Peyer's patch (tissue), 4 donors: ENCODE results near the gene GRIN3B. TPM values are rescaled to one million over a fixed set of nuclear protein-coding genes. Genes with fewer than 3 reads are reported as not detected.

Source experiments
- DNase-seq, 3 donors: peaks; one replicate each; pipeline ENCODE4 v3.0.0-alpha.2; 2017 to 2019
- H3K27ac ChIP-seq, 4 donors: fragments of 200-600 bp; sonication (generic); one replicate each; pipeline ENCODE4 v1.5.1; 2016 to 2019
- H3K27me3 ChIP-seq, 2 donors: fragments of 200-600 bp; sonication (generic); one replicate each; pipeline ENCODE4 v1.5.1; 2019
- H3K36me3 ChIP-seq, 3 donors: fragments of 200-600 bp; sonication (generic); one replicate each; pipeline ENCODE4 v1.5.1; 2016 to 2019
- H3K4me1 ChIP-seq, 4 donors: fragments of 200-600 bp; sonication (generic); one replicate each; pipeline ENCODE4 v1.5.1; 2016 to 2019
- H3K4me3 ChIP-seq, 4 donors: fragments of 200-600 bp; sonication (generic); 1 replicate in 3 of 4; 2 replicates in 1 of 4; pipeline ENCODE4 v1.5.1; 2016 to 2019; ENCODE audit warnings: mild to moderate bottlenecking in 1 of 4
- H3K9me3 ChIP-seq, 4 donors: fragments of 200-600 bp; sonication (generic); one replicate each; pipeline ENCODE4 v1.5.1; 2016 to 2019; ENCODE audit warnings: mild to moderate bottlenecking in 1 of 4
- CTCF ChIP-seq, 6 experiments: fragments of 450-650 bp in 4 of 6; fragments of 200-600 bp in 2 of 6; sonication (generic) in 1 of 6; IDR thresholded peaks; one replicate each; pipeline ENCODE4 v1.5.1; 2017 to 2019; ENCODE audit warnings: antibody characterized with exemption in 6 of 6, mild to moderate bottlenecking in 3 of 6, moderate library complexity in 1 of 6
- POLR2A ChIP-seq, 2 donors: fragments of 450-650 bp; IDR thresholded peaks; one replicate each; pipeline ENCODE4 v1.5.1; 2017; ENCODE audit warnings: antibody characterized with exemption in 2 of 2, mild to moderate bottlenecking in 2 of 2, moderate library complexity in 2 of 2
- total RNA-seq, 4 donors: library from RNA; depleted of rRNA; stranded (reverse); fragments of >200 nt; gene quantifications; one replicate each; pipeline ENCODE4 v1.1.0, GENCODE V29; 2016

The GRIN3B gene
- total RNA-seq, 4 donors from 2014 or later, result not detected

DNA sequence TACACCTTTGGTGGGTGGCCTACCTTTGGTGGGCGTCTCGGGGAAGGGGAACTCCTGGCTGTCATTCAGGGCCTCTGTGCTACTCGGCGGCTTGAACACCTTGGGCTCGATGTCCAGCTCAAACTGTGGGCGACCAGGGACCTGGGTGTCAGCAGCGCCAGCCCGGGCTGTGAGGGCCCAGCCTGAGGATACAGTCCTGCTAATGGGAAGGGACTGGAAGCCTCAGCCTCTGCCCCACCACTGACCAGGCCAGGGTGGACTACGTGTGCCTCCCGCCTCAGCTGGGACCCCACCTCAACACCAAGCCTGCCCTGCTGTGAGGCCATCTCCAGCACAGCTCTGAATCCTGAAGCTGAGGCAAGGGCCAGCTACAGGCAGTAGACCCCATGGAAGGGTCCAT is 13.0 kb downstream of the GRIN3B start:
- Histone ChIP-seq H3K9me3 (no peaks in the 10 kb centered on the region), H3K27me3 (no peaks in the 10 kb centered on the region), H3K27ac (no peak overlapping the region), H3K4me1 (peaks cover 15 to 39% (median 29%) of the 10 kb centered on the region in 4 donors), H3K36me3 (peaks cover 0 to 70% (median 0%) of the 10 kb centered on the region in 3 donors), H3K4me3 (no peak overlapping the region)
- no peak for DNase-seq
- TF ChIP-seq CTCF (IDR thresholded peaks at IDR 0.05), result no peak
- no peak for TF ChIP-seq POLR2A (IDR thresholded peaks at IDR 0.05)

DNA sequence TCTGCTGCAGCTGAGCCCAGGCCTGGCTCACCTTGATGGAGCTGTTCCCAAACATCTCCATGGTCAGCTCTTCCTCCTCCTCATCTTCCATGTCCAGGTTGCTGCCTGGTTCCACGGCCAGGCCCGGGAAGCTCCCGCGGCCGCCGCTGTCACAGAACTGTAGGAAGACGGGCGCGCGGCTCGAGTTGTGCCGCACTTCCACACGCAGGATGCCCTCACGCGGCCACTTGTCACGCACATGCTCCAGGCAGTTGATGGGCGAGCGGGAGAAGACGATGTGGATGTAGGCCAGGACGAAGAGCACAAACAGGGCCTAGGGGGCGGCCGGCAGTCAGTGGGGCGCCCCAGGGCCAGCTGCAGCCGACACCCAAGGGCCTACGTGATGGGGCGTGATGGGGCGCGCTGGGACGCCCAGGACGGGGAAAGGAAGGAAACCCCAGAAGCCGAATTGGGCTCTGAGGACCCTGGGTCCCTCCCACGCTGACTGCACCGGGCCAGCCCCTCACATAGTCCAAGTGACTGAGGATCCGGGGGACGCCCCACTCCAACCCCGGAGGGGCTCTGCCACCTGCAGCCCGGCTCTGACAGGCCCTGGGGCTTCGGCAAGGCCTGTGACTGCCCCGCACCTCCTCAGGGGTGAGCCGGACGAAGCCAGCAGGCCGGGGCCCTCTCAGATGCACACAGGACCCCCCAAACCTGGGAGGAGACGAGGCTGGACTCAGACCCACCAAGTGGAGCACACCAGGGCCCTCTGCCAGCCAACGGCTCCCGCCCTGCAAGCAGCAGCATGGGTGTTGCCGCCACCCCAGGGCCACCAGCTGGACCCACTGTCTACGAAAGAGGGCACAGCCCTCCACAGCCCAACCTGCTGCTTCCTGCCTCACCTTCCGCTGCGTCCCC is 14.2 kb downstream of the GRIN3B start:
- Histone ChIP-seq H3K4me3 (no peak overlapping the region), H3K9me3 (no peaks in the 10 kb centered on the region), H3K27me3 (no peaks in the 10 kb centered on the region), H3K36me3 (peaks cover 0 to 62% (median 0%) of the 10 kb centered on the region in 3 donors), H3K27ac (no peak overlapping the region), H3K4me1 (peaks cover 16 to 50% (median 40%) of the 10 kb centered on the region in 4 donors)
- TF ChIP-seq CTCF (IDR thresholded peaks at IDR 0.05), result no peak
- TF ChIP-seq POLR2A (IDR thresholded peaks at IDR 0.05), result no peak
- no peak for DNase-seq

DNA sequence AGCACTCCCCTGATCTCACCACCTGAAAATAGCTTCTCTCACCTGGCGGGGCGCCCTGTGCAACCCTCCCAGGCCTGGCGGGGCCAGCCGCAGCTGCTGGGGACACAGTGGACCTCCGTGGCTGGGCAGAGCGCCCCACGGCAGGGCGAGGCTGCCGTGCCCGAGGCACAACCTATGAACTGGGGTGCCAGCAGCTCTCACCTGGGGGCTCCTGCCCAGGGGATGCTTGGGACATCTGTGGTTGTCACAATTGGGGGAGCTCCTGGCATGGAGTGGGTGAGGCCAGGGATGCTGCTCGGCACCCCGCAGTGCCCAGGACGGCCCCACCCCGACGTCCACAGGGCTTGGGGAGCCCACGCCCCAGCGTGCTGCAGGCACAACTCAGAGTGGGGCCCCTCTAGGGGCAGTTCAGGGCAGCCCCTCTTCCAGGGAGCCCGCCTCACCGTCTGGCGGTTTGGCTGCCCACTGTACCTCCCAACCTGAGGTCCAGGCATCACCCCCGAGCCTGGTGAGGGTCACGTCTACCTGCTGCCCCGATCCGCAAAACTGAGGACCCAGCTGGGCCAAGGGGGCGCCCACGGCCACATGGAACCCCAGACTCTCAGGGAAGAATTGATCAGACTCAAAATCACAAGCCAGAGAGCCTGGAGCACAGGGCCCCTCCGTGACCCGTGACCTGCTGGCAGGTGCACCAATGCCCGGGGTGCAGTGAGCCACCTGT is 15.0 kb downstream of the GRIN3B start:
- H3K9me3 ChIP-seq, result no peaks in the 10 kb centered on the region
- no peak overlapping the region for H3K4me3 ChIP-seq
- no peaks in the 10 kb centered on the region for H3K27me3 ChIP-seq
- DNase-seq, result no peak
- H3K4me1 ChIP-seq, result peaks cover 16 to 55% (median 45%) of the 10 kb centered on the region in 4 donors
- TF ChIP-seq POLR2A (IDR thresholded peaks at IDR 0.05), result no peak
- TF ChIP-seq CTCF (IDR thresholded peaks at IDR 0.05), result no peak
- no peak overlapping the region for H3K27ac ChIP-seq
- peaks cover 0 to 55% (median 0%) of the 10 kb centered on the region in 3 donors for H3K36me3 ChIP-seq

GRCh38 chr19:1015782-1016646 is 15.8 kb downstream of the GRIN3B start:
- Histone ChIP-seq H3K27ac (peak overlapping the region in 3 of 4 donors; percentile 51 to 82 (median 79)), H3K36me3 (peaks cover 0 to 47% (median 0%) of the 10 kb centered on the region in 3 donors), H3K4me3 (no peak overlapping the region), H3K9me3 (no peaks in the 10 kb centered on the region), H3K27me3 (no peaks in the 10 kb centered on the region), H3K4me1 (peaks cover 16 to 55% (median 45%) of the 10 kb centered on the region in 4 donors)
- TF ChIP-seq POLR2A (IDR thresholded peaks at IDR 0.05) (no peak), CTCF (IDR thresholded peaks at IDR 0.05) (no peak)
- DNase-seq, result peak in 1 of 3 donors; percentile 66

DNA sequence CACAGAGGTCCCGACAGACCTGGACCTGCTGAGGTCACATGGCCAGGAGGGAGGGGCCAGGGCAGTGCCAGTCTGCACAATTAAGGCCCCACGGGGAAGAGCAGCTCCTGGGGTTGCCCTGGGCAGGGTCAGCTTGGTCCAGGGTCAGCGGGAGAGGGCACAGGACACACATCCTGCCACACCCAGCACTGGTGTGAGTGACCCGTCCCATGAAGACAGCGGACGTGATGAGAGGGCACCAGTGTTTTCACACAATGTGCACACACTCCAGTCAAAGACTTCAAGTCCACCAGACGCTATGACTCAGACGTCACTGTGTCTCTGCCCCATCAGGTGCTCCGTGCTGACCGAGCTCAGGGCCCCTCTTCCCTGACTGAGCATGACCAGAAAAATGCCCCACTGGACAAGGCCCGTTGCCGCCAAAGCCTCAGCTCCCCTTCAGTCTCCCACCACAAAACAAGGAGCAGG is 16.5 kb downstream of the GRIN3B start:
- H3K27me3 ChIP-seq, result no peaks in the 10 kb centered on the region
- peaks cover 16 to 56% (median 45%) of the 10 kb centered on the region in 4 donors for H3K4me1 ChIP-seq
- peaks cover 0 to 41% (median 0%) of the 10 kb centered on the region in 3 donors for H3K36me3 ChIP-seq
- peak overlapping the region in 2 of 4 donors; percentile 7 to 31 for H3K4me3 ChIP-seq
- peak overlapping the region; percentile 51 to 82 (median 66) for H3K27ac ChIP-seq
- peak in 2 of 3 donors; percentile 67 to 78 for DNase-seq
- no peak for TF ChIP-seq CTCF (IDR thresholded peaks at IDR 0.05)
- no peak for TF ChIP-seq POLR2A (IDR thresholded peaks at IDR 0.05)
- no peaks in the 10 kb centered on the region for H3K9me3 ChIP-seq
